Measurements from ENCODE around the gene DRC3. TPM values are rescaled to one million over a fixed set of nuclear protein-coding genes. Genes with fewer than 3 reads are reported as not detected.
"Not testable (repeated sequence)": the region's sequence is repeated elsewhere in the genome, so short reads cannot be mapped to it uniquely, and the experiment has no call there.

Gene DRC3
- total RNA-seq, 1 donor from 2014 or later: not detected

DNA sequence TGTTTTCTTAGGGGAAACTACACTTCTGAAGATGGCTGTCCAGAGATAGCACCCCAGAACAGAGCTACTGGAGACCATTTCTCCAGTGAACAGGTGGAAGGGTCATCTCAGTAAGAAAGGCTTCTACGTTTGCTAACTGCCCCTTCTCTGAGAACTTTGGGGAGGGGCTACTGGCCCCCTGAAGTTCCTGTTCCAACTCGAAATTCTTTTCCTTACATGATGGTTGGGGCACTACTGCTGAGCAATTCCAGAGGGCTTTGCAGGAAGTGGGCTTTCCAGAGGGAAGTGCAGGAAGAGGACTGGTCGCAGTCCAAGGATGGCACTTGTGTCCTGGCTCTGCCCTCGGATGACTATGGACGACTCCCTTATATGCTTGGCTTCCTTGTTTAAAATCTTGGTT lies 31.6 kb upstream of the DRC3 start:
- intact Hi-C loops (cut with micrococcal nuclease): no loop called here

- intact Hi-C loops (cut with micrococcal nuclease): no loop called here
Measured at GRCh38 chr17:17942846-17943245, 29.8 kb upstream of the DRC3 start.

DNA sequence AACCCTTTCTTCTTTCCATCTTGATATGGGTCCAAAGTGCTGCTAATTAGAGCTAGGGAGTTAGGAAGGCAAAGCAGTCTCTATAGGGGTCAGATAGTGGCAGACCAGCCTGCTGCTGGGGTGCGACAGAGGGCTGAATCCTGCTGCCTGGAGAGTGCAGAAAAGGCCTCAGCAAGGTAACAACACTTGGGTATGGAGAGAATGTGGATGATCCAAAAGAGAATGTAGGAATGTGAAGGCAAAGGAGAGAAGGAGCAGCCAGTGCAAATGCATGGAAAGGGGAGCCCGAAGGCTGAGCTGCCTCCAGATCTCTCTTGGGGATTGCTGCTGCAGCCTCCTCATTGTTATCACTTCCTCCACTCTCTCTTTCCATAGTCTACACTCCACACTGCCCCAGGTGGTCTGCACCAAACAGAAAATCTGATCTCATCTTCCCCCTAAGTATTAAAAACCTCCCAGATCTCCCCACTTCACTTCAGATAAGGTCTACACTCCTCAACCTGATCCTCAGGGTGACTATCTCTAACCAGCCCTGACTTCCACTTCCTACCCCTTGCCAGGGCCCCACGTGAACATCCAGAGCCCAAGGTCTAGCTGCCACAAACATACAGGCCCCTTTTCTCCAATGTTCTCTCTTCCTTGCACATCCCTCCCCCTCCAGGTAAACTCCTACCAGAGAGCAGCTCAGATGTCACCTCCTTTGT lies 29.2 kb upstream of the DRC3 start:
- intact Hi-C loops (cut with micrococcal nuclease): no loop called here

DNA sequence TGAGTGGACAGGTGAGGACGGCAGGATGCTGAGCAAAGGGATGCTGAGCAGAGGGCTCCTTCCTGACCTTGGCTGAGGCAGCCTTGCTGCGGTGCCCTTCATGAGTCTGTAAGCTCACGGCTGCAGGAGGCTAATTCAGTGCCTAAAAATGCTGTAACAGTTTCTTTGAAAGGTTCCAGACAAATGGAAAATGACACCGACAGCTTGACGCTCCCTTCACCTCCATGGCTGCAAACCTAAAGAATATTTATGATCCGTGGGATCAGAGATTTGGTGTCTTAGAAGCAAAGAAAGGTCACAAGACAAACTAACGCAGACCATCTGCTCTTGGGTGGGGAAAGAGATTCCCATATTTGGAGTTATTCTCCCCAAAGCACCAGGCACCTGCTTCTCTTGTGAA lies 28.4 kb upstream of the DRC3 start:
- intact Hi-C loops (cut with micrococcal nuclease): no loop called here

DNA sequence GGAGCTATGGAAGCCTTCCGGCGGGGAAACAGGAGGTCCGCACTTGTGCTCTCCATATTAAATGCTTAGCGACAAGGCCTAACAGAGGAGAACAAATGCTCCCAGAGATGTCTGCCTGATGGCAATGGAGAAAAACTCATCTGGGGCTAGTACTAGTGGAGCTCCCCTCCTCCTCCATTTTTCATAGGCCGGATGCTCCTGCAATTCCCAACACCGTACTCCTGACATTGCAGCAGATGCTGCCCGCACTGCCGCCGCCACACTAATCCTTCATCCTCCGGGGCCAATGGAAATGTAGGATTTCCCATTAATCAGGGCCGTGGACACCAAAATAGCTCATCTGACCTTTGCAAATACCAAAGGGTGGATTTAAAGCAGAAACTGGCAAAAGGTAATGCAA lies 27.9 kb upstream of the DRC3 start:
- intact Hi-C loops (cut with micrococcal nuclease): no loop called here

DNA sequence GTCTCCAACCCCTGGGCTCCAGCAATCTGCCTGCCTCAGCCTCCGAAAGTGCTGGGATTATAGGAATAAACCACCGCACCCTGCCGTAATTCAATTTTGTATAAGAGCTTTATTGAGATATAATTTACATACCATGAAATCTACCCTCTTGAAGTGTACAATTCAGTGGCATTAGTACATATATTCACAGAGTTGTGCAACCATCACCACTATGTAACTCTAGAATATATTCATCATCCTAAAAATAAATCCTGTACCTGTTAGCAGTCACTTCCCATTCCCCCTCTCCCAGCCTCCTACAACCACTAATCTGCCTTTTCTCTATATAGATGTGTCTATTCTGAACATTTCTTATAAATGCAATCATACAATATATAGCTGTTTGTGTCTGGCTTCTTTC lies 26.6 kb upstream of the DRC3 start:
- intact Hi-C loops (cut with micrococcal nuclease): no loop called here

DNA sequence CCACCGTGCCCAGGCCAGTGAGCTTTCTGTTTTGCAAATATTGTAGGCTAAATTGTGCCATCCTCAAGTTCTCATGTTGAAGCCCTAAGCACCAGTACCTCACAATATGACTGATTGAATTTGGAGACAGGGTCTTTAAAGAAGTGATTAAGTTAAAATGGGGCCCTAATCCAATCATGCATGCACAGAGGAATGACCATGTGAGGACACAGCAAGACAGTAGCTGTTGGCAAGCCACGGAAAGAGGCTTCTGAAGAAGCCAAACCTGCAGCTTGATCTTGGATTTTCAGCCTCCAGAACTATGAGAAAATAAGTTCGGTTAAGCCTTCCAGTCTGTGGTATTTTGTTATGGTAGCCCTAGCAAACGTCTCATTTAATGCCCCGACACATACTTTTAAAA lies 25.4 kb upstream of the DRC3 start:
- intact Hi-C loops (cut with micrococcal nuclease): no loop called here

GRCh38 chr17:17947966-17948365 lies 24.7 kb upstream of the DRC3 start:
- intact Hi-C loops (cut with micrococcal nuclease): no loop called here

- intact Hi-C loops (cut with micrococcal nuclease): no loop called here
Measured at GRCh38 chr17:17950347-17950746, 22.3 kb upstream of the DRC3 start.

- intact Hi-C loops (cut with micrococcal nuclease): no loop called here
Measured at GRCh38 chr17:17950806-17951205, 21.9 kb upstream of the DRC3 start.

DNA sequence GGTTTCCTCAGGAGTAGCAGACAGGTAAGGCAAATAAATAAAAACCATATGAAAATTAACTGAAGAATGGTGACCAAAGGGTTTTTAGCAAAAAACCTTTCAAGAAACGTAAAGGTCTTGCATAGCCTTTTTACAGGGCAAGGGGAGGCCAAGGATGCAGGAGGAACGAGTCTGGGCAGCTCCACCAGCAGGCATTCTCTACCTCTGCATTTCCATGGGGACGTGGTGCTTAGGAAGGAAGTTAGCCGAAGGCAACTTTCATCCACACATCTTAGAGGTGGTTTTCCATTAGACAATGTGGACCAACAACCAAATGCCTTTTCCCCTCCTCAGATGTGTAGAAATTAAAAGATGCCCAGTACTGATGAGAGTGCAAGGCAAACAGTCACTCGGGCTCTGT lies 21.1 kb upstream of the DRC3 start:
- intact Hi-C loops (cut with micrococcal nuclease): no loop called here

DNA sequence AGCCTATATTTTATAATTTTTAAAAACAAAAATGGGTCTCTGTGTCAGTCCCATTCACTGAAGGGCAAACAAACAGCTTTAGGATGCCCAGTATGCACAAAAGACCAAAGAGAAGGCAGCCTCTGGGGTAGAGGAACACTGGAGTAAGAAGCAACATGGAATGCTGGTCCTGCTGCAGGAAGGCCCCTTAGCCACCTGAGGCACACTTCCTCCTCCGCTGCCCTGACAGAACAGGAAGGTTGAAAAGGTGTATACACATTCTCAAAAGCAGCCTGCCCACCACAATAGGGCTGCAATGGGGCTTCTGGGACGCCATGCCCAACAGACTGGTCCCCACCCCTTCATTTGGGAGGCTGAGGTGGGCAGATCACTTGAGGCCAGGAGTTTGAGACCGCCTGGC lies 20.0 kb upstream of the DRC3 start:
- intact Hi-C loops (cut with micrococcal nuclease): no loop called here

DNA sequence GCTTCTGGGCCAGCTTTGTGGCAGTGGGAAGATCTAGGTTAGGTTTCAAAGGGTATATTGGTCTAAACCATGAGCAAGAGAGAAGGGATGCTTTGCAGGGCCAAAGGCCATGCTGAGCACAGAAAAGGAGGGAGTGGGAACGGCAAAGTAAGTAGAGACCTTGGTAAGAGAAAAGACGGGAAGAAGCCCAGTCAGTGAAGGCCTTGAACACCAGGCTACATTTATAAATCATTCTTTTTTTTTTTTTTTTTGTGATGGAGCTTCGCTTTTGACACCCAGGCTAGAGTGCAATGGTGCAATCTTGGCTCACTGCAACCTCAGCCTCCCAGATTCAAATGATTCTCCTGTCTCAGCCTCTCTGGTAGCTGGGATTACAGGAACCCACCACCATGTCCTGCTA lies 18.6 kb upstream of the DRC3 start:
- intact Hi-C loops (cut with micrococcal nuclease): no loop called here

GRCh38 chr17:17955790-17956341 lies 16.8 kb upstream of the DRC3 start:
- intact Hi-C loops (cut with micrococcal nuclease): not testable (repeated sequence)

DNA sequence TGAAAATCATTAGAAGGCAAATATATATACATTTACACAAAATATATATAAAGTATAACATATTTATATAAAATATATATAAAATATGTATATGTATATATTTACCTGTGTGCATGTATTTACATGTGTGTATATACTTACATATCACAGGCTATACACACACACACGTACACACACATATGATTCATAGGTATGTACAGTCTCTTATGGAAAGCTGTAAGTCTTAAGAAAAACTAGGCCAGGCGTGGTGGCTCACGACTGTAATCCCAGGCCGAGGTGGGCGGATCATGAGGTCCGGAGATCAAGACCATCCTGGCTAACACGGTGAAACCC lies 15.1 kb upstream of the DRC3 start:
- intact Hi-C loops (cut with micrococcal nuclease): no loop called here

DNA sequence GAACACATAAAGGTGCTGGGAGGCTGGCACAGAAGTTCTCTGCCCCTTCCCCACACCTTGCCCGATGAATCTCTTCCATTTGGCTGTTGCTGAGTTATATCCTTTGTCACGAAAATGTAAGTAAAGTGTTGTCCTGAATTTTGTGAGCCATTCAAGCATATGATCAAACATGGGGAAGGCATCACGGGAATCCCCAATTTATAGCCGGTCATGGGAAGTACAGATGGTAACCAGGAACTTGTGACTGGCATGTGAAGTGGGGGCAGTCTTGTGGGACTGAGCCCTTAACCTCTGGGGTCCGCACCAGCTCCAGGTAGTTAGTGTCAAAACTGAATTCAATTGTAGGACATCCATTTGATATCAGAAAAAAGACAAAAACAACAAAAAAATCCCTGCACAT lies 13.7 kb upstream of the DRC3 start:
- intact Hi-C loops (cut with micrococcal nuclease): loop anchor here (1.0 kb wide), 1 partner anchor 13 kb away; the partner anchor contains the start of genes DRC3 and TOM1L2

DNA sequence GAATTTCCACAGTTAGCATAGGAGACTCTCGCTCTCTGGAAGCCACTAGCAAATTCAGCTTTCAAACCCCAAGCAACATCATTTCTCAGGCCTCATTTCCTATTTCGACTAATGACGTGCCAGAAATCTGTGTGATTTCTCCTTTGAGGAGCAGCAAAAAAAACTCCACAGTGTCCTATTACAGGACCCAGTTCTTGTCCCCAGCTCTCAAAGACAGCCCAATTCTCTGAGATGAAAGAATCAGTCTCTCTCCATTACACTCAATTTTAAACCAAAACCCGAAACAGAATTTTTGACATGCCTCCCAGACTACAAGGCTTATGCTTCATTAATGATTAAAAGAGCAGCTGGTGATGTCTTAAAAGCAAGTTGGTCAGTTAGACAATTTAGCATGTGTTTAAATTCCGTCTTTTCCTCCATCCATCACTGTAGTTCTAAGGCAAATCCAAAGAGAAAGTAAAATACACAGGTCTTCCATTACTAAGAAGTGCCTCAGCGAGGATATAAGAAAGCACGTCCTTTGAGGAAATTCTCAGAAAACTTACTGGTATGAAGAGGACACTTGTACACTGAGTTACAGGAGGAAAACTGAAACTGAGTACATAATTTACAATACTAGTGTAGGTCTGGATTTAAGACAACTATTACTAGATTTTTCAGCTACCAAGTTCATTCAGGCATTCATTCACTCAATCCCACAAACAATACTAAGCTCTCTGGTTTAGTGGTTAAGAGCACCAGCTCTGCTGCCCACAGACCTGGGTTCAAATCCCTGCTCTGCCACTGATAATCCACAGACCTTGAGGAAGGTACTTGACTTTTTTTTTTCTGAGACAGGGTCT lies 12.9 kb upstream of the DRC3 start:
- intact Hi-C loops (cut with micrococcal nuclease): loop anchor here (1.0 kb wide), 1 partner anchor 13 kb away; the partner anchor contains the start of genes DRC3 and TOM1L2

DNA sequence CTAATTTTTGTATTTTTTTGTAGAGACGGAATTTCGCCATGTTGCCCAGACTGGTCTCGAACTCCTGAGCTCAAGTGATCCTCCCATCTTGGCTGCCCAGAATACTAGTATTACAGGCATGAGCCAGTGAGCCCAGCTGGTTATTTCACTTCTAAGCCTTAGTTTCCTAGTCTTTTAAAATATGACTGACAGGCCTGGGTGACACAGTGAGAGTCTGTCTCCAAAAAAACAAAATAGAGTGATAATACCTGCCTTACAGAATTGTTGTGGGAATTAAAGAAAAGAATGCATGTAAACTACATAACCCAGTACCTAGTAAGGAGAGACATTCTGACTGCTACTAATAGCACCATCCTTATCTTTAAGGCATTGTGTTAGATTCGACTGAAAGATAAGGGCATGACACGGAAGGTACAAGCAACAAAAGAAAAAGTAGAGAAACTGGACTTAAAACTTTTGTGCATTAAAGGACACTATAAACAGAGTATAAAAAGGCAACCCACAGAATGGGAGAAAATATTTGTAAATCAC lies 12.1 kb upstream of the DRC3 start:
- intact Hi-C loops (cut with micrococcal nuclease): no loop called here

DNA sequence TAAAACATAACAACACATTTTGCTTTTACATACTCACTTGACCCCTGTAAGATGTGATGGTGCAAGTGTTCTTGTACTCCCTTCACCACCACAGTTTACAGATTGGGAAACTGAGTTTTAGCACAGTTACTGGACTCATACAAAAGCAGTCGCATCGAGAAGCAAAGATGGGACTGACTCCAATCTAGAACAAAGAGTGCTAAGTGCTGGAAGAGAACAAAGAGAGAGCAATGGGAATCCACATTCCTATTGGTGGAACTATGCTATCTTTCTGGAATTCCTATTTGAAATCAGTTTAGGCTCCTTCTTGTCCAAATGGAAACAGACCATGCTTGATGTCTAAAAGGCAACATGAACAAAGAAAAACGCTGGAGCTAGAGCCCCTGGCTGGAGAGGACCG lies 9.6 kb upstream of the DRC3 start:
- intact Hi-C loops (cut with micrococcal nuclease): no loop called here

- intact Hi-C loops (cut with micrococcal nuclease): no loop called here
Measured at GRCh38 chr17:17963694-17964436, 8.8 kb upstream of the DRC3 start.

- intact Hi-C loops (cut with micrococcal nuclease): no loop called here
Measured at GRCh38 chr17:17964710-17965109, 8.0 kb upstream of the DRC3 start.

All from T-helper 2 cell treated with Interferon-gamma antibody and Interleukin-4, amounts not matched to agents 100 ng/mL and 5 ng/mL, for 36 hours (primary cell).